NCI-H2227 (cell line): ENCODE data around the gene ZDHHC24.
"Not testable (repeated sequence)": the region's sequence is repeated elsewhere in the genome, so short reads cannot be mapped to it uniquely, and the experiment has no call there.

Experiments used
- DNase-seq: peaks from one replicate; lab custom pipeline; 2025; ENCODE audit not compliant: unreplicated experiment; lab: John Stamatoyannopoulos, UW

Gene ZDHHC24

GRCh38 chr11:66545701-66546367 lies at the start of gene ZDHHC24:
TSS of gene ZDHHC24 (minus strand) at chr11:66546048. CDS start at chr11:66546003, 45 bp downstream.
- peak; percentile 98 for DNase-seq

DNA sequence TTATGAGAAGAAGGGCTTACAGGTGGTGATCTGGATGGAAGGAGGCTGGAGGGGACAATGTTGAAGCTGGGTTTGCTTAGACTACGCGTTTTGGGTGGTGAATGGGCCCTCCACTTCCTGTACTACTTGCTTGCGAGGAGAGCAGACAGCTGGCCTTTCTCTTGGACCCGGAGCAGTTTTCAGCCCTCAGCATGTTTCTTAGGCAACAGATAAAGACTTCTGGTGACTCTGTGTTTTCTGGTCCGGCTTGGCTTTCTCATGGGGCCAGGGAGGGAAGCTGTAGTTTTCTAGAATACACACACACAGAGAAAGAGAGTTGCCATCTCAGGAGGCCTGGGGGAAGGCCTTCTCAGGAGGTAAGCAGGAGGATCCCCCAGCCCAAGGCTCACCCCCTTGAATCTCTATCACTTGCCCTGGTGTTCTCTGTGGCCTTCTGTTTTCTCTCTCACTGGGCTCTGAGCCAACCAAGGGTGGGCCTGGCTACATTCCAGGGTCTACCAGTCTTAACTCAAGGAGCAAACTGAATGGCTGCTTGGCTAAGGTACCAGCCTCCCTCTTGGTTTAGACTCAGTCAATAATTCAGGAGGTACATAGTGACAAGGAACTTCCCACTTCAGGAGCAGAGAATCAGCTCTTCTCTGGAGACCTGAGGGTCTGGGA lies 49.5 kb upstream of the ZDHHC24 start:
- DNase-seq = no peak

GRCh38 chr11:66593650-66594049 lies 47.8 kb upstream of the ZDHHC24 start:
- no peak for DNase-seq

- no peak for DNase-seq
These were observed 47.4 kb upstream of the ZDHHC24 start for GRCh38 chr11:66593303-66593635.

DNA sequence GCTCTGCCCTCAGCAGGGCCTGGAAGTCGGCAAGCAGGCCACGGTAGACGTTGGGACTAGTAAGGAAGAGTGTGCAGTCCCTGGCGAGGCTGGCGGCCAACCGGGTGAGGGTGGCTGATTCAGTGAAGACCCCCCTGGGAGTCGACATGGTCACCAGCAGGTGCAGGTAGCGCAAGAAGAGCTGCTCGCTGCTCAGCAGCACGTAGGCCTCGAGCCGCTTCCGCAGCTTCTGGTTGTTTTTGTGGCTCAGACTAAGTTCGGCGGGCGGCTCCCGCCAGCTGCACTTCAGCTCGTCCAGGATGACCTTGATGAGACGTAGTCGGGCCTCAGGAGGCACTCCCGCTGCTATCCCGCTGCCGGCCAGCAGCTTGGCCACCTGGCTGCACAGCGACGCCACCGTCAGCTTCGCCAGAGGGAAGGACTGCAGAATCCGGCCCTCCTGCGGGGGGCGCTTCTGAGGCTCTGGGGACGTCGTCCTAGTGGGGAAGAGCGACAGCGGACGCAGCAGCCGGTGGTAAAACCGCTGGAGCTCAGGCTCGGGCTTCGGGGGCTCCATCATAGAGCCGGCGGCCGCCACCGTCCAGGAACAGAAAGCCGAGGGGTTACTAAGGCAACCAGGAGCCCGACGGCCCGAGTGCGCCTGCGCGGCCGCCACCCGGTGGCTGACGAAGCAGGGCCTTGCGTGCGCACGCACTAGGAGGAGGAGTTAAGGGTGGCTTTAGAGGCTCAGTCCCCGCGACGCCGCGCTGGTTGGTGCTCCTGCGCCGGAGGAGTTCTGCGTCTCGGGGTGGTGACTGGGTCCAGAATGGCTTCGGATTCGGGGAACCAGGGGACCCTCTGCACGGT lies 46.8 kb upstream of the ZDHHC24 start, which contains the start of the genes CCDC87 and CCS:
CCDC87 (minus strand) TSS at position 607 of the 846 bp plus-strand sequence; CDS start at position 559, 48 bp downstream.
CCS (plus strand) TSS at position 729 of the 846 bp plus-strand sequence; CDS start at position 806, 77 bp downstream.
- DNase-seq = peak; percentile 96

GRCh38 chr11:66591175-66591574 lies 45.3 kb upstream of the ZDHHC24 start:
- no peak for DNase-seq

- no peak for DNase-seq
These were observed 44.3 kb upstream of the ZDHHC24 start for GRCh38 chr11:66589996-66590675.

GRCh38 chr11:66589315-66589714 lies 43.5 kb upstream of the ZDHHC24 start:
- DNase-seq = not testable (repeated sequence)

DNA sequence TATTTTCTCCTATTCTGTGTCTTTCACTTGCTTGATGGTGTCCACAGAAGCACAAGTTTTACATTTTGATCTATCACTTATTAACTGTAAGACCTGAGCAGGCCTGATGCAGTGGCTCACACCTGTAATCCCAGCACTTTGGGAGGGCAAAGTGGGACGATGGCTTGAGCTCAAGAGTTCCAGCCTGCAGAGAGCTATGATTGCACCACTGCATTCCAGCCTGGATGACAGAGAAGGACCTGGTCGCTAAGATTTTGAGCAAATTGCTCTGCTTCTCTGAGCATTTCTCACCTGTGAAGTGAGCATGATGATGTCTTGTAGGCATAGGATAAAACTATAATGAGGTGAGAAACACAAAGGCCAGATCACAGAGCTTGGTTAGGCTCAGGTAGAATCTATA lies 40.3 kb upstream of the ZDHHC24 start:
- DNase-seq = no peak

- not testable (repeated sequence) for DNase-seq
These were observed 39.6 kb upstream of the ZDHHC24 start for GRCh38 chr11:66585447-66585846.

- DNase-seq = not testable (repeated sequence)
These were observed 36.8 kb upstream of the ZDHHC24 start for GRCh38 chr11:66582565-66583147.

DNA sequence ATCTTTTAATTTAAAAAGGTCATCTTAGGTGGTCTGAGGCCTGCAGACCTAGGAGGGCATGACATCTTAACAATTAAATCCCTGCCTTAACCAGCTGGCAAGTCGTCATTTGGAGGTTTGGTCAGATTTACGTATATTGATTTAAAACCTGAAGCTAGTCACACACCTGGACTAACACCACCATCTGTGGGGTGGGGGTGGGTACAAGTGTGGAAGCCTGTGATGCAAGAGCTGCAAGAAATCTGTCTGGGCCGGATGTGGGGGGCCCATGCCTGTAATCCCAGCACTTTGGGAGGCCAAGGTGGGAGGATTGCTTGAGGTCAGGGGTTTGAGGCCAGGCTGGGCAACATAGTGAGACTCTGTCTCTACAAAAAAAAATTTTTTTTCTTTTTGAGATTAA lies 35.4 kb upstream of the ZDHHC24 start:
- DNase-seq = no peak

- DNase-seq = no peak
These were observed 35.0 kb upstream of the ZDHHC24 start for GRCh38 chr11:66580803-66581202.

DNA sequence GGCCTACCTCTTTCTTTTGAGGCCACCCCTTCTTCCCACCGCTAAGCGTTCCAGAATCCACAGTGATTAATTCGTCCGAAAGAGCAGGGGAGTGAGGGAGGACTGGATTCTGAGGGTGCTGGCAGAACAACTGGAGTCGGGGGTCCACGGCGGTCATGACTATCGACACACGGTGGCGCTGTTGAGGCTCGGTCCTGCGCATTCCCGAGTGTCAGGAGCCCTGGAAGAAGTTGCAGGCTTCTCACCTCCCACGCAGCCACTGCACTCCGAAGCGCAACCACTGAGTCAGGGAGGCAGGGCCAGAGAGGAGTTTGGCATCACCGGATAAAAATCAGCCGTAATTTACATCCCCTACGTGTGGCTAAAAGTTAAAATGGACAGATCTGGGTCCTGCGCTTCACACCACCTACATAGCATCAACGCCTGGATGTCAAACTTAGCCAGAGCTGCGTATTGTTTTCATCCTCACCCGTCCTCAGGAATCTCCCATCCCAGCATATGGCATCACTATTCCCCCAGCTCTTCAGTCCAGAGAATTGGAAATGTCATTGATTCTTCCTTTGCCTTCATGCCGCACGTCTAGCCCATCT lies 33.3 kb upstream of the ZDHHC24 start:
- DNase-seq = peak; percentile 75

DNA sequence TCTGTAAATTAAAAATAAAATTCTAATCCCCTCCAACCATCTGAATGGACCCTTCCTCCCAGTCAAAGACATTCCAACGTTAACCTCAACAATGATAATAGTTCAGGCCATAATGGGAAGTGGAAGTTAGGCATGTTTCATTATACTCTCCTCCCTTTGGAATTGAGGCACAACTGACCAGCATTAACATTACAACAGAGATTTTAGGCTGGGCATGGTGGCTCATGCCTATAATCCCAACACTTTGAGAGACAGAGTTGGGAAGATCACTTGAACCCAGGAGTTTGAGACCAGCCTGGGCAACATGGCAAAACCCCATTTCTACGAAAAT lies 25.0 kb upstream of the ZDHHC24 start:
- DNase-seq = no peak

DNA sequence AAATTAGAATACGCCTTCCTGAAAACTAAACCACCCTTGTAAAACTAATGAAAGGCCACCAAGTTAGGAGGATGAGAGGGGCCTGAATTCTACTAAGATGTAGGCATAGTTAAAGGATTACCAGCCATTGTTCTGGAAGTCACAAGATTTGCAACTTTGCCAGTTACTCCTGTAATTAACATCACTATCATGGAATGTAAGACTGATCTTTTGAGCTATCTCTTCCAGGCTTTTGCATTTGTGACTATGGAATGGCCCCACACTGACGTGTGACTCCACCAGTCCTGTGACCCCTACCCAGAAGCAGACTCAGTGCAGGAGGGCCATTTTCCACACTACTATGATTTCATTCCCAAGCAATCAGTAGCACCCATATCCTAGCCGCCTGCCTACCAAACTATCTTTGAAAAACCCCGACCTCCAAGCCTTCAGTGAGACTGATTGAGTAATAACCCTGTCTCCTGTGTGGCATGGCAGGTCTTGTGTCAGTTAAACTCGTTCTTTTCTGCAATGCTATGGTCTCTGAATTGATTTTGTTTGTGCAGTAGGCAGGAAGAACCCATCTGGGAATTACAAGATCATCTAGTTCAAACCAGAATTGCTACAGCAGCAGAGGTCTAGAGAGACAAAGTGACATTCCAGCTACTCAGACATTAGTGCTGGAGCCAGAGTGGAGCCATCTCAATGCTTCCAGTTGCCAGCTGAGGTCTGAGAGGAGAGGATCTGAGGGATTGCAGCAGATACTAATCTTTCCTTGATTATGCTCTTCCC lies 24.4 kb upstream of the ZDHHC24 start:
- DNase-seq = no peak

DNA sequence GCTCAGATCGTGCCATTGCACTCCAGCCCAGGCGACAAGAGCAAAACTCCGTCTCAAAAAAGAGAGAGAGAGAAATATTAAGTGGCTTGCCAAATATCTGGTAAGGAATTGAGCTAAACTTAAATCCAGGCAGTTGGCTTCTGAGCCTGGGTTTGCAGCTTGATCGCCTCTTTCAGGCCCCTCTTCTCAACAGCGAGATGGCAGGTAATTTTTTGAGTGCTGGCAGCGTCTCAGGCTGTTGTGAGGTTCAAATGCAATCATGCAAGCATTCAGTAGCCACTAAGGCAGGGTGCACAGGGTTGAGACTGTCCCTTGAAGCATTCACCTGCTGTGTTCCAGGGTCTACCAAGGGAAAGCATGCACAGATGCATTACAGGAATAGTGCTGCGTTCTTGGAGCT lies 23.2 kb upstream of the ZDHHC24 start:
- no peak for DNase-seq

GRCh38 chr11:66568124-66568916 lies 22.5 kb upstream of the ZDHHC24 start, which contains the start of gene CTSF:
TSS of gene CTSF (minus strand) at chr11:66568606. CDS start at chr11:66568486, 120 bp downstream.
- peak; percentile 90 for DNase-seq

DNA sequence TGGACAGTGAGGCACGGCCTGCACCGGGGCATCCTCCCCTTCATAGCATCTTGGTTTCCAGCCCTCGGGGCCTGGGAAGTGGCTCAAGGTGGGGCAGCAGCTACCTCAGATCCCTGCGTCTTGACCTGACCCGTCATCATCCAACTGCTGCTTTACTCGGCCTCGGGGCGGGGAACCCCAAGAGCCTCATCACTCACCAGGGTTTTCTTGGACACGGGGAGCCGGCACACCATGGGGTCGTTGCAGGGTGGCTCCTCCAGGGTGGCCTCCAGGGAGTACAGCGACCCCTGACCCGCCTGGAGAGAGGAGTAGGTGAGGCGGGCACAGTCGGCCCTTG lies 21.9 kb upstream of the ZDHHC24 start:
- no peak for DNase-seq
